Immature natural killer cell (primary cell): ENCODE results near the gene IFNG. TPM values are rescaled to one million over a fixed set of nuclear protein-coding genes. Genes with fewer than 3 reads are reported as not detected.

Experiments used
- DNase-seq, 3 donors: peaks; one replicate each; pipeline ENCODE4 v3.0.0; 2022; ENCODE audit warnings: mixed read lengths in 1 of 3
- H3K27ac Mint-ChIP-seq, 6 donors: one replicate each; pipeline ENCODE4 v1.8.0; 2020; ENCODE audit warnings: mixed read lengths in 6 of 6, mild to moderate bottlenecking in 5 of 6, inconsistent platforms in 4 of 6, moderate library complexity in 3 of 6
- H3K27me3 Mint-ChIP-seq, 3 donors: one replicate each; pipeline ENCODE4 v1.8.0; 2020 to 2021; ENCODE audit warnings: low read depth in 3 of 3, mild to moderate bottlenecking in 3 of 3, mixed read lengths in 3 of 3, moderate library complexity in 3 of 3, inconsistent platforms in 1 of 3
- H3K36me3 Mint-ChIP-seq, 3 donors: one replicate each; pipeline ENCODE4 v1.8.0; 2020; ENCODE audit warnings: mixed read lengths in 3 of 3, inconsistent platforms in 2 of 3, mild to moderate bottlenecking in 2 of 3
- H3K4me1 Mint-ChIP-seq, 2 donors: one replicate each; pipeline ENCODE4 v1.8.0; 2020; ENCODE audit warnings: inconsistent platforms in 2 of 2, mild to moderate bottlenecking in 2 of 2, mixed read lengths in 2 of 2, moderate library complexity in 1 of 2
- H3K4me3 Mint-ChIP-seq, 5 donors: one replicate each; pipeline ENCODE4 v1.8.0; 2020; ENCODE audit warnings: mild to moderate bottlenecking in 5 of 5, mixed read lengths in 5 of 5, inconsistent platforms in 3 of 5, moderate library complexity in 3 of 5
- H3K9me3 Mint-ChIP-seq, 6 donors: one replicate each; pipeline ENCODE4 v1.8.0; 2020; ENCODE audit warnings: mild to moderate bottlenecking in 6 of 6, mixed read lengths in 6 of 6, inconsistent platforms in 4 of 6, moderate library complexity in 3 of 6
- polyA plus RNA-seq, 3 donors: library from polyadenylated mRNA; unstranded; fragments of 300-500 nt; fragmentation: Illumina TruSeq; gene quantifications; one replicate each; pipeline ENCODE4 v1.2.3, GENCODE V29; 2021

The IFNG gene
- polyA plus RNA-seq, 3 donors from 2014 or later = 6.4 to 16.9 (median 15.7) TPM

- peak overlapping the region; percentile 9 to 76 (median 43) for H3K27ac Mint-ChIP-seq
- DNase-seq = no peak
- peaks cover 49 to 98% of the 10 kb centered on the region in 2 donors for H3K4me1 Mint-ChIP-seq
- no peaks in the 10 kb centered on the region for H3K9me3 Mint-ChIP-seq
- H3K27me3 Mint-ChIP-seq = peaks cover 5 to 9% (median 6%) of the 10 kb centered on the region in 3 donors
- peaks cover 30 to 53% (median 38%) of the 10 kb centered on the region in 3 donors for H3K36me3 Mint-ChIP-seq
- peak overlapping the region; percentile 80 to 91 (median 87) for H3K4me3 Mint-ChIP-seq
These were observed 2.2 kb downstream of the IFNG start for GRCh38 chr12:68157380-68157779.

DNA sequence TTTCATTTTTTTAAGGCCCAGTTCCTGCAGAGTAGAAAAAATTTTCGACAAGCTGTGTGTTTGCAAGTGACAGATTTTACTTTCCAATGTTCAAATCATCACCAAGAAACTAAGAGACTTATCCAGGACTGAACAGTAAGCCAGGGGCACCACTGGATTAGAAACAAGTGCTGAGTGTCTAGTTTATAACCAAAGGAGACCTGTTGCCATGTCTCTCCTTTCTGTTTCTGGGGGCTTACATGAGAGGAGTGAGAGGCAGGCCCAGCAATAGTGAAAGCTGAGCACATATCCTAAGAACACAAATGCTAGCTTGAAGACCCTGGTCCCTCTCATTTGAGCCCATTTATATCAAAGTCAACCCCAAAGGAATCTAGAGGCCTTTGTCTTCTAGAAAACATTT, 2.9 kb downstream of the IFNG start:
- H3K27ac Mint-ChIP-seq = peak overlapping the region in 5 of 6 donors; percentile 2 to 76 (median 27)
- peaks cover 49 to 95% of the 10 kb centered on the region in 2 donors for H3K4me1 Mint-ChIP-seq
- no peaks in the 10 kb centered on the region for H3K9me3 Mint-ChIP-seq
- DNase-seq = no peak
- peaks cover 34 to 57% (median 41%) of the 10 kb centered on the region in 3 donors for H3K36me3 Mint-ChIP-seq
- H3K4me3 Mint-ChIP-seq = peak overlapping the region; percentile 80 to 91 (median 87)
- peaks cover 4 to 6% (median 5%) of the 10 kb centered on the region in 3 donors for H3K27me3 Mint-ChIP-seq

DNA sequence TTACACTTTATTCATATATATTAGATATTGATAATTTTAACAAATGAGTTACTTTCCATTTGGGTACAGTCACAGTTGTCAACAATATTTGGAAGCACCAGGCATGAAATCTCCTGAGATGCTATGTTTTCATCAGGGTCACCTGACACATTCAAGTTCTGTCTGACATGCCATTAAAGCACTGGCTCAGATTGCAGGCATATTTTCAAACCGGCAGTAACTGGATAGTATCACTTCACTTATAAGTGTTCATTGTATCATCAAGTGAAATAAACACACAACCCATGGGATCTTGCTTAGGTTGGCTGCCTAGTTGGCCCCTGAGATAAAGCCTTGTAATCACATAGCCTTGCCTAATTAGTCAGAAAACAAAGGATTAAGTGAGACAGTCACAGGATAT, 4.8 kb downstream of the IFNG start:
- Mint-ChIP-seq H3K36me3 (peaks cover 38 to 61% (median 46%) of the 10 kb centered on the region in 3 donors), H3K9me3 (no peaks in the 10 kb centered on the region), H3K4me1 (peaks cover 46 to 93% of the 10 kb centered on the region in 2 donors), H3K27me3 (peaks cover 3 to 5% (median 4%) of the 10 kb centered on the region in 3 donors), H3K4me3 (no peak overlapping the region), H3K27ac (no peak overlapping the region)
- no peak for DNase-seq

GRCh38 chr12:68148261-68148951, 11.1 kb downstream of the IFNG start:
- peak overlapping the region in 1 of 6 donors; percentile 4 for H3K27ac Mint-ChIP-seq
- H3K4me1 Mint-ChIP-seq = peaks cover 7 to 29% of the 10 kb centered on the region in 2 donors
- no peaks in the 10 kb centered on the region for H3K9me3 Mint-ChIP-seq
- H3K27me3 Mint-ChIP-seq = peaks cover 0 to 1% (median 0%) of the 10 kb centered on the region in 3 donors
- DNase-seq = no peak
- peaks cover 17 to 18% (median 18%) of the 10 kb centered on the region in 3 donors for H3K36me3 Mint-ChIP-seq
- H3K4me3 Mint-ChIP-seq = no peak overlapping the region

DNA sequence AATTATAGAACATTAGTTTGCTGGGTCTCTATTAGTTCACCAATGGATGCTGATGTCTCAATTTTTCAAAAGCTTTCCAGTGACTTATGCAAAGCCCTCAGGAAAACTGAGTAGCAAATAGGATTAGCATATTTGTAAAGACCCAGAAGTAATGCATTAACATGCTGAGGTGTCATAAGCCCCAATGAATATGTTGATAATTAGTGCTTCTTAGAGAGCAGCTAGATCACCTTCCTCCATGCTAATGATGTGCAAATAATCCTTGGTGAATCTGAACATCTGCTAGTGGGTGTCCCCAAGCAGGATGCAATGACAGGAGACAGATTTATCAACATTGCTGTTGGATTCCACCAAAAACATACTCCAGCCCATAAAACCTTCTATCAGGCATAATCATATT, 19.0 kb downstream of the IFNG start:
- Mint-ChIP-seq H3K4me3 (no peak overlapping the region), H3K36me3 (peaks cover 0 to 4% (median 0%) of the 10 kb centered on the region in 3 donors), H3K27me3 (peaks cover 0 to 2% (median 0%) of the 10 kb centered on the region in 3 donors), H3K27ac (no peak overlapping the region), H3K9me3 (peaks cover 0 to 2% (median 0%) of the 10 kb centered on the region in 6 donors), H3K4me1 (peaks cover 30 to 42% of the 10 kb centered on the region in 2 donors)
- no peak for DNase-seq

GRCh38 chr12:68139941-68140340, 19.6 kb downstream of the IFNG start:
- H3K36me3 Mint-ChIP-seq = peaks cover 0 to 4% (median 0%) of the 10 kb centered on the region in 3 donors
- H3K4me1 Mint-ChIP-seq = peaks cover 34 to 46% of the 10 kb centered on the region in 2 donors
- no peak overlapping the region for H3K4me3 Mint-ChIP-seq
- H3K27me3 Mint-ChIP-seq = peaks cover 0 to 2% (median 0%) of the 10 kb centered on the region in 3 donors
- H3K27ac Mint-ChIP-seq = no peak overlapping the region
- peaks cover 0 to 2% (median 0%) of the 10 kb centered on the region in 6 donors for H3K9me3 Mint-ChIP-seq
- no peak for DNase-seq

GRCh38 chr12:68139001-68139400, 20.5 kb downstream of the IFNG start:
- Mint-ChIP-seq H3K4me3 (no peak overlapping the region), H3K27ac (no peak overlapping the region), H3K27me3 (peaks cover 0 to 2% (median 0%) of the 10 kb centered on the region in 3 donors), H3K9me3 (peaks cover 0 to 2% (median 0%) of the 10 kb centered on the region in 6 donors), H3K36me3 (peaks cover 0 to 4% (median 0%) of the 10 kb centered on the region in 3 donors), H3K4me1 (peaks cover 34 to 52% of the 10 kb centered on the region in 2 donors)
- no peak for DNase-seq

- peaks cover 38 to 58% of the 10 kb centered on the region in 2 donors for H3K4me1 Mint-ChIP-seq
- no peak for DNase-seq
- H3K36me3 Mint-ChIP-seq = peaks cover 0 to 7% (median 5%) of the 10 kb centered on the region in 3 donors
- no peak overlapping the region for H3K27ac Mint-ChIP-seq
- no peak overlapping the region for H3K4me3 Mint-ChIP-seq
- peaks cover 0 to 2% (median 0%) of the 10 kb centered on the region in 3 donors for H3K27me3 Mint-ChIP-seq
- H3K9me3 Mint-ChIP-seq = peaks cover 0 to 2% (median 0%) of the 10 kb centered on the region in 6 donors
These were observed 21.1 kb downstream of the IFNG start for GRCh38 chr12:68138480-68138879.

GRCh38 chr12:68137335-68137830, 22.2 kb downstream of the IFNG start:
- H3K4me1 Mint-ChIP-seq = peaks cover 38 to 63% of the 10 kb centered on the region in 2 donors
- peak overlapping the region; percentile 33 to 82 (median 62) for H3K27ac Mint-ChIP-seq

DNA sequence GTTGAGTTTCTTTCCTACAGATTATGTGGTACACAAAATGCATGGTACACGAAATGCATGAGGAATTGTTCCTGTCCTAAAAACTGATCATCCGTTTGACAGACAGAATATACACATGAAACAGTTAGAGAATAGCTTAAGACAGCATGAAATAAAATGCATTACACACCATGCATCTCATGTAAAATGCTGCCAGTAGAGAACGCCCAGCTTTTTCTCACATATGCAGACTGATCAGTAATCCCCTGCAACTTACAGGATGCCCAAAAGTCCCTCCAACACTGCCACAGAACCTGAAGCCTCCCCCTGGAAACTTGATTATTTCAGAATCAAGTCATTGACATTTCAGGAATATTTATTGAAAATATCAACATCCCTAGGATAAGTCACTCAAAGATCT, 24.0 kb downstream of the IFNG start:
- H3K4me3 Mint-ChIP-seq = peak overlapping the region in 3 of 5 donors; percentile 27 to 72 (median 44)
- H3K4me1 Mint-ChIP-seq = peaks cover 51 to 80% of the 10 kb centered on the region in 2 donors
- no peaks in the 10 kb centered on the region for H3K27me3 Mint-ChIP-seq
- H3K27ac Mint-ChIP-seq = peak overlapping the region in 2 of 6 donors; percentile 15 to 54
- peaks cover 10 to 19% (median 16%) of the 10 kb centered on the region in 3 donors for H3K36me3 Mint-ChIP-seq
- DNase-seq = no peak
- peaks cover 8 to 19% (median 14%) of the 10 kb centered on the region in 6 donors for H3K9me3 Mint-ChIP-seq

More at GRCh38 chr12:68137335-68137830, 22.2 kb downstream of the IFNG start:
- Mint-ChIP-seq H3K4me3 (peak overlapping the region; percentile 31 to 61 (median 56)), H3K9me3 (peaks cover 0 to 2% (median under 1%) of the 10 kb centered on the region in 6 donors), H3K36me3 (peaks cover 0 to 7% (median 6%) of the 10 kb centered on the region in 3 donors), H3K27me3 (peaks cover 0 to 2% (median 0%) of the 10 kb centered on the region in 3 donors)
- DNase-seq = no peak

DNA sequence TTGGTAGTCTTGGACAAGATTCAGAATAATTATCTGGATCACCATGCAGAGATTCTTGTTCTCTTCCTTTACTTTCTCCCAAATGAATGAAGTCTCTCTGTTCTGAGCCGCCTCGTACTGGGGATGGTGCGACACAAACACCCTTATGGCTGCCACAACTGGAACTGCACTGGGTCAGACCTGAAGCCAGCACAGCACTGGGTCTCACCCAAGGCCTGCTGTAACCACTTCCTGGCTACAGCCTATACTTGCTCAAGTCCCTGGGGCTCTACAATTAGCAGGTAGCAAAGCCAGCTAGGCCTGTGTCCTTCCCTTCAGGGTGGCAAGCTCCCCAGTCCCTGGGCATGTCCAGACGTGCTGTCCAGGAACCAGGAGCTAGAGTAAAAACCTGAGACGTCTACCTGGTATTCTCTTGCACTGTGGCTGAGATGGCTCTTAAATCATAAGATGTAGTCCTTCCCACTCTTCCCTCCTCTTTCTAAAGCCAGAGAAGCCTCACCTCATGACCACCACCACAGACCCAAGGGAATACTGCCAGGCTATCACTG, 27.6 kb downstream of the IFNG start:
- H3K9me3 Mint-ChIP-seq = peaks cover 16 to 42% (median 35%) of the 10 kb centered on the region in 6 donors
- peak overlapping the region; percentile 18 to 51 (median 41) for H3K4me3 Mint-ChIP-seq
- peak overlapping the region; percentile 13 to 81 (median 62) for H3K27ac Mint-ChIP-seq
- H3K27me3 Mint-ChIP-seq = peaks cover 0 to 1% (median 0%) of the 10 kb centered on the region in 3 donors
- no peak for DNase-seq
- peaks cover 38 to 59% of the 10 kb centered on the region in 2 donors for H3K4me1 Mint-ChIP-seq
- peaks cover 25 to 39% (median 32%) of the 10 kb centered on the region in 3 donors for H3K36me3 Mint-ChIP-seq

- H3K4me1 Mint-ChIP-seq = peaks cover 19 to 42% of the 10 kb centered on the region in 2 donors
- H3K9me3 Mint-ChIP-seq = peaks cover 16 to 42% (median 35%) of the 10 kb centered on the region in 6 donors
- peaks cover 0 to 3% (median 1%) of the 10 kb centered on the region in 3 donors for H3K27me3 Mint-ChIP-seq
- no peak overlapping the region for H3K27ac Mint-ChIP-seq
- H3K4me3 Mint-ChIP-seq = no peak overlapping the region
- no peak for DNase-seq
- peaks cover 25 to 42% (median 32%) of the 10 kb centered on the region in 3 donors for H3K36me3 Mint-ChIP-seq
These were observed 29.6 kb downstream of the IFNG start for GRCh38 chr12:68129979-68130378.

GRCh38 chr12:68122236-68122920, 37.2 kb downstream of the IFNG start:
- no peak overlapping the region for H3K27ac Mint-ChIP-seq
- H3K4me3 Mint-ChIP-seq = no peak overlapping the region
- no peak for DNase-seq
- H3K4me1 Mint-ChIP-seq = peaks cover 0 to 3% of the 10 kb centered on the region in 2 donors
- H3K9me3 Mint-ChIP-seq = no peaks in the 10 kb centered on the region
- H3K27me3 Mint-ChIP-seq = peaks cover 3 to 11% (median 8%) of the 10 kb centered on the region in 3 donors
- H3K36me3 Mint-ChIP-seq = peaks cover 0 to 4% (median 0%) of the 10 kb centered on the region in 3 donors
